ENCODE data around the gene SLC6A6. TPM values are rescaled to one million over a fixed set of nuclear protein-coding genes. Genes with fewer than 3 reads are reported as not detected.

Gene SLC6A6
- polyA plus RNA-seq, 12 donors, result 2.7 to 15.2 (median 4.2) TPM; not detected in 1

Other genes starting within 250 kb of the SLC6A6 start
- gene XPC, start 224.0 kb upstream of the SLC6A6 start, polyA plus RNA-seq (ENCODE audit: insufficient read length in 12 of 12), result 10 to 100 TPM in 11 of 12 donors, not detected in 1; 15.9 to 38.1 (median 21.5) TPM
- 10 to 100 TPM in 10 of 12 donors, 1 to 10 TPM in 1, not detected in 1; 6.3 to 15.7 (median 12.3) TPM for gene LSM3, start 223.8 kb upstream of the SLC6A6 start, polyA plus RNA-seq (ENCODE audit: insufficient read length in 12 of 12)
- 10 to 100 TPM in 11 of 12 donors, not detected in 1; 11.8 to 39.7 (median 22.9) TPM for gene GRIP2, start 137.7 kb downstream of the SLC6A6 start, polyA plus RNA-seq (ENCODE audit: insufficient read length in 12 of 12)
- 10 to 100 TPM in 11 of 12 donors, not detected in 1; 16.3 to 29.1 (median 20.6) TPM for gene CCDC174, start 249.2 kb downstream of the SLC6A6 start, polyA plus RNA-seq (ENCODE audit: insufficient read length in 12 of 12)

Measured in muscle of arm (tissue), 12 donors.